Breast epithelium (tissue), 3 donors: ENCODE data around the gene MNX1.

Experiments used
- CTCF ChIP-seq, 3 donors: fragments of 450-650 bp; IDR thresholded peaks; one replicate each; pipeline ENCODE4 v1.5.1; 2016 to 2017; ENCODE audit warnings: antibody characterized with exemption in 3 of 3, mild to moderate bottlenecking in 3 of 3, moderate library complexity in 3 of 3
- POLR2A ChIP-seq: fragments of 450-650 bp; IDR thresholded peaks from one replicate; pipeline ENCODE4 v1.6.1; 2016; ENCODE audit warnings: antibody characterized with exemption, mild to moderate bottlenecking, moderate library complexity

GRCh38 chr7:157018328-157018996 is 8.0 kb upstream of the MNX1 start:
- TF ChIP-seq POLR2A (no peak), CTCF (IDR thresholded peaks at IDR 0.05) (no peak)
